Measurements from ENCODE around the gene MRPL23.

DNA sequence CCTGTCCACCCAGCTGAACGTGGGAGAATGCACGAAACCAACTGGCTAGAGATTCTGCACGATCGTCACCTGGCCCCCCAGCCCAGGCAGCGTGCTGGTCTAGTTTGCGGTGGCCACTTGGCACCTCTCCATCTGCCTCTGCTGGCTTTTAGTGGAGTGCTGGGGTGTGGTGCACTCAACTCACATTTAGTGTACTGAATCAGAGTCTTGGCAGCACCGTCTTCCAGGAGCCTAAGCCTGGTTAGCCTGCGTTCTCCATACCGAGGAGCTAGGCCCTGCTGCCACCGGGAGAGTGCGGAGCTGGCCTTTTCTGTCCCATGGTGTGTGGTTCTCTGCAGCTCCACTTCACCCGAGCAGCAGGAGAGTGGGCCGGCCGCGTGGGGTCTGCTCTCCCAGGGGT lies 2.8 kb downstream of the MRPL23 start:
- TF ChIP-seq POLR2A (IDR thresholded peaks at IDR 0.05) = no peak
- TF ChIP-seq, protein P1, sequence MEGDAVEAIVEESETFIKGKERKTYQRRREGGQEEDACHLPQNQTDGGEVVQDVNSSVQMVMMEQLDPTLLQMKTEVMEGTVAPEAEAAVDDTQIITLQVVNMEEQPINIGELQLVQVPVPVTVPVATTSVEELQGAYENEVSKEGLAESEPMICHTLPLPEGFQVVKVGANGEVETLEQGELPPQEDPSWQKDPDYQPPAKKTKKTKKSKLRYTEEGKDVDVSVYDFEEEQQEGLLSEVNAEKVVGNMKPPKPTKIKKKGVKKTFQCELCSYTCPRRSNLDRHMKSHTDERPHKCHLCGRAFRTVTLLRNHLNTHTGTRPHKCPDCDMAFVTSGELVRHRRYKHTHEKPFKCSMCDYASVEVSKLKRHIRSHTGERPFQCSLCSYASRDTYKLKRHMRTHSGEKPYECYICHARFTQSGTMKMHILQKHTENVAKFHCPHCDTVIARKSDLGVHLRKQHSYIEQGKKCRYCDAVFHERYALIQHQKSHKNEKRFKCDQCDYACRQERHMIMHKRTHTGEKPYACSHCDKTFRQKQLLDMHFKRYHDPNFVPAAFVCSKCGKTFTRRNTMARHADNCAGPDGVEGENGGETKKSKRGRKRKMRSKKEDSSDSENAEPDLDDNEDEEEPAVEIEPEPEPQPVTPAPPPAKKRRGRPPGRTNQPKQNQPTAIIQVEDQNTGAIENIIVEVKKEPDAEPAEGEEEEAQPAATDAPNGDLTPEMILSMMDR (IDR thresholded peaks at IDR 0.05) = no peak
